Measurements from ENCODE around the gene TMEM50A. TPM values are rescaled to one million over a fixed set of nuclear protein-coding genes. Genes with fewer than 3 reads are reported as not detected.
"Not testable (repeated sequence)": the region's sequence is repeated elsewhere in the genome, so short reads cannot be mapped to it uniquely, and the experiment has no call there.

TMEM50A gene
- total RNA-seq, 1 donor from 2014 or later = 83.5 TPM

- no peak for DNase-seq
- Mint-ChIP-seq H3K4me1 (ENCODE audit: low read depth, unreplicated experiment) (no peaks in the 10 kb centered on the region), H3K9me3 (ENCODE audit: unreplicated experiment) (no peaks in the 10 kb centered on the region), H3K36me3 (ENCODE audit: unreplicated experiment) (no peaks in the 10 kb centered on the region), H3K4me3 (ENCODE audit: unreplicated experiment) (no peak overlapping the region), H3K27ac (ENCODE audit: unreplicated experiment) (no peak overlapping the region), H3K27me3 (ENCODE audit: unreplicated experiment) (peaks cover 1% of the 10 kb centered on the region)
- TF ChIP-seq CTCF (IDR thresholded peaks at IDR 0.05; ENCODE audit: partially characterized antibody, unreplicated experiment) = no peak
Measured at GRCh38 chr1:25361901-25362300, 23.8 kb downstream of the TMEM50A start.

- H3K4me1 Mint-ChIP-seq (ENCODE audit: low read depth, unreplicated experiment); H3K27me3 Mint-ChIP-seq (ENCODE audit: unreplicated experiment); H3K9me3 Mint-ChIP-seq (ENCODE audit: unreplicated experiment); DNase-seq; H3K27ac Mint-ChIP-seq (ENCODE audit: unreplicated experiment); H3K36me3 Mint-ChIP-seq (ENCODE audit: unreplicated experiment); H3K4me3 Mint-ChIP-seq (ENCODE audit: unreplicated experiment): not testable (repeated sequence)
Measured at GRCh38 chr1:25362634-25363559, 24.8 kb downstream of the TMEM50A start.

- H3K4me3 Mint-ChIP-seq (ENCODE audit: unreplicated experiment) = no peak overlapping the region
- no peaks in the 10 kb centered on the region for H3K36me3 Mint-ChIP-seq (ENCODE audit: unreplicated experiment)
- no peaks in the 10 kb centered on the region for H3K27me3 Mint-ChIP-seq (ENCODE audit: unreplicated experiment)
- H3K9me3 Mint-ChIP-seq (ENCODE audit: unreplicated experiment) = no peaks in the 10 kb centered on the region
- H3K4me1 Mint-ChIP-seq (ENCODE audit: low read depth, unreplicated experiment) = no peaks in the 10 kb centered on the region
- no peak for DNase-seq
- TF ChIP-seq CTCF (IDR thresholded peaks at IDR 0.05; ENCODE audit: partially characterized antibody, unreplicated experiment) = no peak
- no peak overlapping the region for H3K27ac Mint-ChIP-seq (ENCODE audit: unreplicated experiment)
Measured at GRCh38 chr1:25369241-25369640, 31.1 kb downstream of the TMEM50A start.

- not testable (repeated sequence) for H3K9me3 Mint-ChIP-seq (ENCODE audit: unreplicated experiment); H3K27me3 Mint-ChIP-seq (ENCODE audit: unreplicated experiment); DNase-seq; H3K27ac Mint-ChIP-seq (ENCODE audit: unreplicated experiment); H3K36me3 Mint-ChIP-seq (ENCODE audit: unreplicated experiment); H3K4me3 Mint-ChIP-seq (ENCODE audit: unreplicated experiment); H3K4me1 Mint-ChIP-seq (ENCODE audit: low read depth, unreplicated experiment)
Measured at GRCh38 chr1:25369691-25370271, 31.6 kb downstream of the TMEM50A start.

GRCh38 chr1:25371757-25372156 is 33.6 kb downstream of the TMEM50A start:
- H3K27me3 Mint-ChIP-seq (ENCODE audit: unreplicated experiment); H3K4me1 Mint-ChIP-seq (ENCODE audit: low read depth, unreplicated experiment); H3K9me3 Mint-ChIP-seq (ENCODE audit: unreplicated experiment); H3K4me3 Mint-ChIP-seq (ENCODE audit: unreplicated experiment); DNase-seq; H3K27ac Mint-ChIP-seq (ENCODE audit: unreplicated experiment); H3K36me3 Mint-ChIP-seq (ENCODE audit: unreplicated experiment): not testable (repeated sequence)

- not testable (repeated sequence) for H3K27ac Mint-ChIP-seq (ENCODE audit: unreplicated experiment); H3K4me1 Mint-ChIP-seq (ENCODE audit: low read depth, unreplicated experiment); H3K27me3 Mint-ChIP-seq (ENCODE audit: unreplicated experiment); DNase-seq; H3K9me3 Mint-ChIP-seq (ENCODE audit: unreplicated experiment); H3K4me3 Mint-ChIP-seq (ENCODE audit: unreplicated experiment); H3K36me3 Mint-ChIP-seq (ENCODE audit: unreplicated experiment)
Measured at GRCh38 chr1:25378367-25378766, 40.2 kb downstream of the TMEM50A start.

- not testable (repeated sequence) for DNase-seq; H3K4me3 Mint-ChIP-seq (ENCODE audit: unreplicated experiment); H3K27ac Mint-ChIP-seq (ENCODE audit: unreplicated experiment); H3K36me3 Mint-ChIP-seq (ENCODE audit: unreplicated experiment); H3K9me3 Mint-ChIP-seq (ENCODE audit: unreplicated experiment); H3K27me3 Mint-ChIP-seq (ENCODE audit: unreplicated experiment); H3K4me1 Mint-ChIP-seq (ENCODE audit: low read depth, unreplicated experiment)
Measured at GRCh38 chr1:25382543-25382942, 44.4 kb downstream of the TMEM50A start.

- H3K4me3 Mint-ChIP-seq (ENCODE audit: unreplicated experiment); DNase-seq; H3K36me3 Mint-ChIP-seq (ENCODE audit: unreplicated experiment); H3K27ac Mint-ChIP-seq (ENCODE audit: unreplicated experiment); H3K9me3 Mint-ChIP-seq (ENCODE audit: unreplicated experiment); H3K27me3 Mint-ChIP-seq (ENCODE audit: unreplicated experiment); H3K4me1 Mint-ChIP-seq (ENCODE audit: low read depth, unreplicated experiment): not testable (repeated sequence)
Measured at GRCh38 chr1:25383090-25383489, 45.0 kb downstream of the TMEM50A start.

GRCh38 chr1:25383875-25384274 is 45.7 kb downstream of the TMEM50A start:
- DNase-seq; H3K36me3 Mint-ChIP-seq (ENCODE audit: unreplicated experiment); H3K9me3 Mint-ChIP-seq (ENCODE audit: unreplicated experiment); H3K4me1 Mint-ChIP-seq (ENCODE audit: low read depth, unreplicated experiment); H3K27ac Mint-ChIP-seq (ENCODE audit: unreplicated experiment); H3K27me3 Mint-ChIP-seq (ENCODE audit: unreplicated experiment); H3K4me3 Mint-ChIP-seq (ENCODE audit: unreplicated experiment): not testable (repeated sequence)

GRCh38 chr1:25387096-25387495 is 49.0 kb downstream of the TMEM50A start:
- H3K27me3 Mint-ChIP-seq (ENCODE audit: unreplicated experiment); DNase-seq; H3K9me3 Mint-ChIP-seq (ENCODE audit: unreplicated experiment); H3K4me1 Mint-ChIP-seq (ENCODE audit: low read depth, unreplicated experiment); H3K4me3 Mint-ChIP-seq (ENCODE audit: unreplicated experiment); H3K27ac Mint-ChIP-seq (ENCODE audit: unreplicated experiment); H3K36me3 Mint-ChIP-seq (ENCODE audit: unreplicated experiment): not testable (repeated sequence)
